Stimulated activated CD8-positive, alpha-beta memory T cell treated with anti-CD3 and anti-CD28 coated beads, Interleukin-7, amount 100 ng/mL, for 48 hours (primary cell): Measurements from ENCODE around the gene ACSL3.

Source experiments
- DNase-seq, 2 donors: peaks; one replicate each; pipeline ENCODE4 v3.0.0-alpha.2; 2020; ENCODE audit warnings: low read depth in 1 of 2; ENCODE audit errors: extremely low read depth in 1 of 2

ACSL3 gene

DNA sequence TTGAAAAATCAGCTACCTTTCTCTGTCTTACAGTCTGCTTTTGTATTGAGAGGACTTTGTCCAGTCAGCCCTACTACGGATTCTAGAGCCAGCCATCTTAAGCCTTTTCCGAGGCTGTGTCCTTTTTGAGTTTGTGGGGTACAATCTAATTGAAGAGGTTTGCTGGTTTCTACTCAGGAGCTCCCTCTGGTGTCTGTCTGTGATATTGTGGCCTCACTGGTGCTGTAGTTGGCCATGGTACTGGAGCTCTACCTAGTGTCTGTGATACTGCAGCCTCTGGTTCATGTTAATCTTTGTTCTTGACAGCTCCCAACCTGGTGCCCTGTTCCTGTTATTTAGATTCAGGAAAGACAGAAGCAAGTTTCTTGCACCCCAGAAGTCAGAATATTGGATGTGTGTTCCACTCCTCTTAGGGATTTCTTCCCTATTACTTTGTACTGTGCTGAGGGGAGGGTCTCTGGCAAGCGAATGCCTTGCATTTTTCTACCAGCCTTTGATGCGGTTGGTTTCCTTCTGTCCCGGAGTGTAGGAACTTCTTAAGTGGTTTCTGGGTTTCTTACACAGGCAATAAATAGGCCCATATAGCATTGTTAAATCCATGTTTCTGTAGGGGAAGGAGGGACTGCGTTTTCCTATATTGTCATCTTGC lies 78.5 kb downstream of the ACSL3 start:
- DNase-seq: peak; percentile 26 to 42

DNA sequence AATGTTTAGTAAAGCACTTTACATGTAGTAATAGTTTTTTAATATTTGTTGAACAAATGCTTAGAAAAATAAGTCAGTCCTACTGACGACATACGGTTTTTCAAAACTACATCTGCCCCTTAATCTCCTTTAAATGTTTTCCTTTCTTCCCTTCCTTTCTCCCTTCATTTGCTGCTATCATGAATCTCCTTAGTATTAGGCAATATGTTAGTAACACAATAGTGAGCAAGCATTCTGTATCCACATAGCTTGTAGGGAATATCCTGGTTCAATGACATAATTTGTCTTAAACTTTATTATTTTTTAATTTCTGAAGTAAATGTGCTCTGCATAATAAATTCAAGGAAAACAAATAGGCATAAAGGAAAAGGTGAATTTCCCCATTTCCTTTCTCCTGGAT lies 79.1 kb downstream of the ACSL3 start:
- no peak for DNase-seq

DNA sequence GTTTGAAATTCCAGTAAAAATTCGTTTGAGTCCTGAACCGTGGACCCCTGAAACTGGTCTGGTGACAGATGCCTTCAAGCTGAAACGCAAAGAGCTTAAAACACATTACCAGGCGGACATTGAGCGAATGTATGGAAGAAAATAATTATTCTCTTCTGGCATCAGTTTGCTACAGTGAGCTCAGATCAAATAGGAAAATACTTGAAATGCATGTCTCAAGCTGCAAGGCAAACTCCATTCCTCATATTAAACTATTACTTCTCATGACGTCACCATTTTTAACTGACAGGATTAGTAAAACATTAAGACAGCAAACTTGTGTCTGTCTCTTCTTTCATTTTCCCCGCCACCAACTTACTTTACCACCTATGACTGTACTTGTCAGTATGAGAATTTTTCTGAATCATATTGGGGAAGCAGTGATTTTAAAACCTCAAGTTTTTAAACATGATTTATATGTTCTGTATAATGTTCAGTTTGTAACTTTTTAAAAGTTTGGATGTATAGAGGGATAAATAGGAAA lies 80.7 kb downstream of the ACSL3 start:
- no peak for DNase-seq

- DNase-seq: no peak
Observed at GRCh38 chr2:222942561-222942960, 81.7 kb downstream of the ACSL3 start.

GRCh38 chr2:222942977-222943376 lies 82.1 kb downstream of the ACSL3 start:
- no peak for DNase-seq

- DNase-seq: no peak
Observed at GRCh38 chr2:222943820-222944219, 83.0 kb downstream of the ACSL3 start.

DNA sequence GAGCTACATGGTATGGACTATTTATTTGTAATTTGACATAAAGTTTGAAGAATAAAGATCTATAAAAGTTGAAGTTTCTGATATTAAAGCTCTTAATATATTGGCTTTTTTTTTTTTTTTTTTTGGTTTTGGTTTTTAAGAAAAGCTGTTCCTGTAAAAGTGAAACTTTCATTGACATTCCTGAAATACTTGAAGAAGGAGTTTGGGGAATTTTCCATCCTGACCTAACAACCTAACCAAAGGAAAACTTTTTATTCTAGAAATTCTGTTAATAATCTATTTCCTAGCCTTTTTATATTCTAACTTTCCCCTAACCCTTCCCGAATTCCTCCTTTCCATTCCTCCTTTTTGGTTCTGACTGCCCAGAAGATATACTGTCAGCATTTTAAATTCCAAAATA lies 83.7 kb downstream of the ACSL3 start:
- DNase-seq: no peak

GRCh38 chr2:222944971-222945740 lies 84.3 kb downstream of the ACSL3 start:
- no peak for DNase-seq

DNA sequence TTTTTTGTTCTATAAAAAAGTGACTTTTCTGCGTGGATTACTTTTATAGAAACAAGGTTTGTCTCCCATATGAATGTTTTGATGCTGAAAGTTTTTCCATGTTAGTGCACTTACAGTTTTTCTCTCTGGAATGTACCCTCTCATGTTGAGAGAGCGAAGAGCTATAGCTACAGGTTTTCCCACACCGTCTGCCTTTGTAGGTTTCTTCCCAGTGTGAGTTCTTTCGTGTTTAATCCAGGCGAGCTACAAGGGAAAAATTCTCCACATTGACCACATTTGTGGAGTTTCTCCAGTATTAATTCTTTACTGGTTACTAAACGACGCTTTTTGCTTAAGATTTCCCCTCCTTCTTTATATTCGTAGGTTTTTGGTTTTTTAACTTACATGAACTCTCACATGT lies 85.1 kb downstream of the ACSL3 start:
- no peak for DNase-seq

DNA sequence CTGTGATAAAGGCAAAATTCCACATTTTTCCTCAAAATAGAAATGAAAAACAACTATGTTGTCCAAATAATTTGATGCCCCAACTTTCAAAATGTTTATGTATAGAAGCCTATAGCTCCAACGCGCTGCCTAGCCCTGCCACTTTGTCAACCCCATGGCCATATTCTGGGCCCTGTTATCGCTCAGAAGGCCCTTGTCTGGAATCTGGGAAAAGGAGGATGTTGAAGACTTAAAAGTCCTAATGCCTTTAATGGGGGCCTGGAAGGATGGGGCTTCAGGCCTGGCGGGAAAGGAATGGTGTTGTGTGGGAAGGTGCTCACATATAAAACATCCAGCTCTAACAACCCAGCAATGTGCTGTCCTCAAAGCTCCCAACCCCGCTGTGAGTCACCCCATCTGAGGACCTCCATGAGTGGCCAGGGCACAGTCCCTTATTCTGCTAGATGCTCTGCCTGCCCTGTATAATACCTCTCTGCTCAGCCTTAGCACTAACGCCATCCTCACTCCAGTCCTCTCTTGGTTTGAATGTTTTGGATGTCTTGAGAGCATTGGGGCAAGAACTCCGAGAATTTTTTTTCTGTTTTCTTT lies 86.0 kb downstream of the ACSL3 start:
- DNase-seq: no peak

- no peak for DNase-seq
Observed at GRCh38 chr2:222949073-222949472, 88.2 kb downstream of the ACSL3 start.

GRCh38 chr2:222949690-222950323 lies 89.0 kb downstream of the ACSL3 start:
- no peak for DNase-seq

DNA sequence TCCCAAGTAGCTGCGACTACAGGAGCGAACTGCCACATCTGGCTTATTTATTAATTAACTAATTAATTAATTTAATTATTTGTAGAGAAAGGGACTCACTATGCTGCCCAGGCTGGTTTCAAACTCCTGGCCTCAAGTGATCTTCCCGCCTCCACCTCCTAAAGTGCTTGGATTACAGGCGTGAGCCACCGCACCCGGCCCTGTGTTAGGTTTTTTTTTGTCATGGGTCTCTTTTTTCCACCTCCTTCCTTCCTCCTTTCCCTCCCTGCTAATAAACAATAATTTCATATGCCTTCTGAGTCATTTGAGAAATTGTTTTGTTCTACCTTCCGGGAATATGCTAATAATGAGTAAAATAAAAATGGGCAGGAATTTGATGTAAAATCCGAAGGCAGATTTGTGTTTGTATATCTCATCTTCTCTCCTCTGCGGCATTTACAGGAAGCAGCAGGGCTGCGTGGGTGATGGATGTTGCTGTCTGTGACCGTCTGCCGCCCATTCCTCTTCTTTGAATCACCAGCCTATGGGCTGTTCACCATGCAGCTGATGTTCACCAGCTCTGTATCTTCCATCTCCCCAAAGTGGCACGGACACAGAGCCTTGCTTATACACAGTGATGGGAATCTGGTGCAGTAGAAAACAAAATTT lies 89.9 kb downstream of the ACSL3 start:
- DNase-seq: no peak

DNA sequence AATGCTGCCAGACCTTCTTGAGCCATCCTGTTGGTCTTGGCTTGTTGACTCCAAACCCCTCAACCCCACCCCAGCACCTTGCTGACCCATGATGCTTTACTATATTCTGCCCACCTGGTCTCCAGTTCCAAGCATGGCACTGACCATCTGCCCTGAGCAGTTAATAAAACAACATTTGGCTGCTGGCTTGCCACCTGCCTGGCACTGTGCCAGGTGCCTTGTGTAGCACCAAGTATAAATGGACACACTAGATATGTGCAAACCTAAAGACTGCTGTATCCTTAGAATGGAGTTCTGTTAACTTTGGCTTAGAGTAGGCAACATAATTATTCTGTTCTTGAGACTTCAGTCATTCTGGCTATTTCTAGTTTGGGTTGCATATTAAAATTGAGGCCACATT lies 91.4 kb downstream of the ACSL3 start:
- no peak for DNase-seq

- no peak for DNase-seq
Observed at GRCh38 chr2:222955008-222955407, 94.2 kb downstream of the ACSL3 start.

DNA sequence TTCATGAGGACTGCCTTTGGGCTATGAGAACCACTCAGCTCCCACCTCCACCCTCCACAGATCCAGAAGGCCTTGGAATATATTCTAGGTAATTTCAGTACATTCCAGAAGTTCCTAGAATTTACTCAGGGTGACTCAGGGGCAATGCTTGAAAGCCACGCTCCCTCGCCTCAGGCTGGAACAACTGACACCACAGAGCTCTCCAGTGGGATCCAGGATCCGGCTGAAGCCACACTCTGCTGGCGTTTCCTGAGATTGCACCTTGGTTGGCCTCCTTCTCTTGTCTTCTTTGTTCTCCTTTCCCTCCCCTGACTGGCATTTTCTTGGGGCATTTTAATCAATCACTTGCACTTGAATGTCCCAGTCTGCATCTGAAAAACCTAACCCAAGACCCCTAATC lies 98.5 kb downstream of the ACSL3 start:
- no peak for DNase-seq

DNA sequence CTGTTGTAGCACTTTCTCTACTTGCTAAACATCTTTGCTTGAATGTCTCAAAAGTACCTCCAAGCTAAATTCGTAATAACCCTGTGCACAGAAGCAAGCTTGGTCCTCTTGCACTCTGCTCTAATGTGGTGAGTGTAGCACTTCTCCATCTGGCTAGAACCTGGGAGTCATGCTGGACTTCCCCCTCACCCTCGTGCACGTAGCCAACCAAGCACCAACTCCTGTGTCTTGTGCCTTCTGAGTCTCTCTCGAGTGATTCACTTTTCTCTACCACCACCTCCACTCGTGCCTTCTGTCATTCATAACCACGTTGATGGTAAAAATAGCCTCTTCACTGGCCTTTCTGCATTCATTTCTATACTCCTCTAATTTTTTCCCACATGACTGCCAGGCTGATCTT lies 99.3 kb downstream of the ACSL3 start:
- no peak for DNase-seq

DNA sequence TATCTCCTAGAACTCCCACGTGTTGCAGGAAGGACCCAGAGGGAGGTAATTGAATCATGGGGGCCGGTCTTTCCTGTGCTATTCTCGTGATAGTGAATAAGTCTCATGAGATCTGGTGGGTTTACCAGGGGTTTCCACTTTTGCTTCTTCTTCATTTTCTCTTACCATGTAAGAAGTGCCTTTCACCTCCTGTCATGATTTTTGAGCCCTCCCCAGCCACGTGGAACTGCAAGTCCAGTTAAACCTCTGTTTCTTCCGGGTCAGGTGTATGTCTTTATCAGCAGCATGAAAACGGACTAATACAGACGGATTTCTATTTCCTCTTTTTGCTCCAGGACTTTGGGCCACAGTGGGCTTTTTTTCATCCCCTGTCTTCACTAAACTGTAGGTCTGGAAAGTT lies 102.8 kb downstream of the ACSL3 start:
- no peak for DNase-seq

- no peak for DNase-seq
Observed at GRCh38 chr2:222964376-222965031, 103.7 kb downstream of the ACSL3 start.

DNA sequence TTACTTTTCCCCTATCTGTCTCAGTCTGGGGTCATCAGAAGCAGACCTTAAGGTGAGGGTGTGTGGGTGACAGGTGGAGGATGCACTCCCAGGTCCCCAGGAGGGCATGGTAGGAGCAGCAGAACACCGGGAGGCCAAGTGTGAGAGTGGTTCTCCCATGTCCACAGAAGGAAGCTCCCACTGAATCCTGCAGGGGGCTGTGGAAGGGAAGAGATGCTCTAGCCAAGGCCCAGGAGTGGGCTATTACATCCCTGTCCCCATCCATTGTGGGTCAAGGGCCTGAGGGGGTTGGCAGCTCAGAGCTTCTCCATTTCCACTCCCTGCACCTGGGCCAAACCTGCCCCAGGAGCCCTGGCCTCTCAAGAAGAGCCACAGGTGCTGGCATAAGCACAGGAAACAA lies 104.7 kb downstream of the ACSL3 start:
- no peak for DNase-seq
